CD4-positive, alpha-beta T cell treated with Interferon gamma for 1 hour (primary cell): Measurements from ENCODE around the gene FAM76A.
"Not testable (repeated sequence)": the region's sequence is repeated elsewhere in the genome, so short reads cannot be mapped to it uniquely, and the experiment has no call there.

Experiments
- DNase-seq: peaks from one replicate; pipeline ENCODE4 v3.0.0-alpha.2; 2020

Gene FAM76A

DNA sequence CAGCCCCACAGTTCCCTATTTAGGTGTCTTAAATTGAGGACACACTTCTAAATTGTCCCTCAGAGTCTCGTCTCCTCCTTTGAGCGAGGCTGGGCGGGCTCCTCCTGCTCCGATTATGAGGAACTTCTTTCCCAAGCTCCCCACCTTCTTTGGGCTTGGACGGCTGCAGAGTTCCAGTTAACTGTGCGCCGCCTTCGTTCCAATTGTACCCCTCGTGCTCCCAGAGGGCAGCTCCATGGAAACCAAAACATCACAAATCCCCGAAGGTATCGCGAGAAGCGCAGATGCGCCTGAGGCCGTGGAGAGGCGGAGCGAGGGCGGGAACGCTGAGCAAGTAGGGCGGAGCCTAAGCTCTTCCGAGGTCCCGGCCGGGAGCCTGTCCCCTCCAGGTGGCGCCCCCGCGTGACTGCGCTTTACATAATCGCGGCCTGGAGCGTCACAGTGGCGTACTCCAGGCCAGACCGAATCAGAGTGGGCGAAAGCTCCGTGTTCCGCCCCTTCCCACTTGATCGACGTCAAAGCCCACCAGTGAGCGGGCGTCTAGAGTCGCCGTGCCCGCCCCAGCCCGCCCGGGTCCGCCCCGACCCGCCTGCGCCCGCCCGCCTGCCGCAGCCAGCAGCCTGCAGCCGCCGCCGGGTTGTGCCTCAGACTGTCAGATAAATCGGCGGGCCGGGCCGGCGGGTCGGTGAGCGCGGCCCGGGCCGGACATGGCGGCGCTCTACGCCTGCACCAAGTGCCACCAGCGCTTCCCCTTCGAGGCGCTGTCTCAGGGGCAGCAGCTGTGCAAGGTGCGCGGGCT lies at the start of gene FAM76A:
TSS of gene FAM76A (plus strand) at position 588 of the 799 bp plus-strand sequence. CDS start at position 708, 120 bp downstream.
- peak; percentile 99 for DNase-seq

DNA sequence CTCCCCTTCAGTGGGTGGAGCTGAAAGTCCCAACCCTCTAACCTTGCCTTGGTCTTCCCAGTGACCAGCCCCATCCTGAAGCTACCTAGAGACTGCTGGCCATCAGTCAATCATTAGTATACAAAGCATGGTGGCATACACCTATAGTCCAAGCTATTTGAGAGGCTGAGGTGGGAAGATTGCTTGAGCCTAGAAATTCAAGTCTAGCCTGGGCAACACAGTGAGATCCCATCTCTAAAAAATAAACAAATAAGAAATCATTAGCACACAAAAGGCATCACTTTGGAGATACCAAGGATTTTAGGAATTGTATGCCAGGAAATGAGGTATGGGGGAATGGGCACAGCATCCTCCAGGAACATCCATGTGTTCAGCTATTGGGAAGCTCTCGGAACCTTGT lies 49.4 kb upstream of the FAM76A start:
- DNase-seq: no peak

DNA sequence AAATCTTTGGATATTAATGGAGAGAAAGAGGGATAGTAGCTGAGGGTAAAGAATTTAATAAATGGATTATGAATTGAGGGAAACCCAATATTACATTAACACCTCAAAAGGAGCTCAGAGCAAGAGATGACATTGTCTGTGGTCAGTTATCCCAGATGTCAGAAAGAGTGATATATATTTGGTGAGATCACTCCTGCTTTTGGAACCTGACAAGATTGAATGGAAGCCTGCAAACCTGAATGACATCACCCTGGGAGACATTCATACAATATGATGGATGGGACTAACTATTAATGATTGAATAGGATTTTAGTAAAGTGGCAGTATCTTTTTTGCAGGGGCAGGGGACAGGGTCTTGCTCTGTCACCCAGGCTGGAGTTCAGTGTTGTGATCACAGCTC lies 47.0 kb upstream of the FAM76A start:
- DNase-seq: no peak

DNA sequence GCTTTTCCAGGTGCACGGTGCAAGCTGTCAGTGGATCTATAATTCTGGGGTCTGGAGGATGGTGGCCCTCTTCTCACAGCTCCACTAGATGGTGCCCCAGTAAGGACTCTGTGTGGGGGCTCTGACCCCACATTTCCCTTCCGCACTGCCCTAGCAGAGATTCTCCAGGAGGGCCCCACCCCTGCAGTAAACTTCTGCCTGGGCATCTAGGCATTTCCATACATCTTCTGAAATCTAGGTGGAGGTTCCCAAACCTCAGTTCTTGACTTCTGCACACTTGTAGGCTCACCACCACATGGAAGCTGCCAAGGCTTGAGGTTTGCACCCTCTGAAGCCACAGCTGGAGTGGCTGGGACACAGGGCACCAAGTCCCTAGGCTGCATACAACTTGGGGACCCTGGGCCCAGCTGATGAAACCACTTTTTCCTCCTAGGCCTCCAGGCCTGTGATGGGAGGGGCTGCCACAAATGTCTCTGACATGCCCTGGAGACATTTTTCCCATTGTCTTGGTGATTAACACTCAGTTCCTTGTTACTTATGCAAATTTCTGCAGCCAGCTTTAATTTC lies 45.5 kb upstream of the FAM76A start:
- DNase-seq: not testable (repeated sequence)

DNA sequence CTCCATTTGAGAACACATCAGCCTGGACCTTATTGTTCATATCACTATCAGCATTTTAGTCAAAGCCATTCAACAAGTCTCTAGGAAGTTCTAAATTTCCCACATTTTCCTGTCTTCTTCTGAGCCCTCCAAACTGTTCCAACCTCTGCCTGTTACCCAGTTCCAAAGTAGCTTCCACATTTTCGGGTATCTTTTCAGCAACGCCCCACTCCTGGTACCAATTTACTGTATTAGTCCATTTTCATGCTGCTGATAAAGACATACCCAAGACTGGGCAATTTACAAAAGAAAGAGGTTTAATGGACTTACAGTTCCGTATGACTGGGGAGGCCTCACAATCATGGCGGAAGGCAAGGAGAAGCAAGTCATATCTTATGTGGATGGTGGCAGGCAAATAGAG lies 44.2 kb upstream of the FAM76A start:
- DNase-seq: not testable (repeated sequence)

DNA sequence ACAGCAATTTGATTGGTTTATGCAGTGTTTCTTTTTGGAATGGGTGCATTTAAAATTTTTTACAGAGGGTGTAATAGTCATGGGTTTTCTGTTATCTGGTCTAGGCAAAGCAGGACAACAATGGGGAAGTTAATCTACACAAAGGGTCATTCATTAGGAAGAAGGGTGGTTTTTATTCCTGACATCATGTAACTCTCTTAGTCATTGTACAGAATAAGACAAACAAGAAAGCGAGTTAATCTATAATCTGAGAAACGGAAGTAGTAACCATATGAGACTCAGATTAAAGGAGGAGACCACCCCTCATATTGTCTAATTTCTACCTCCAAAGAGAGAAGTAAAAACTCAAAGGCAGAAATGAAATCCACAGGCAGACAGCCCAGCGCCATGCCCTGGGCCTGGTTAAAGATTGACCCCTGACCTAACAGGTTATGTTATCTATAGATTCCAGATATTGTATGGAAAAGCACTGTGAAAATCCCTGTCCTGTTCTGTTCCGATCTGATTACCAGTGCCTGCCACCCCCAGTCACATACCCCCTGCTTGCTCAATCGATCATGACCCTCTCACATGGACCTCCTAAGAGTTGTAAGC lies 43.3 kb upstream of the FAM76A start:
- no peak for DNase-seq

DNA sequence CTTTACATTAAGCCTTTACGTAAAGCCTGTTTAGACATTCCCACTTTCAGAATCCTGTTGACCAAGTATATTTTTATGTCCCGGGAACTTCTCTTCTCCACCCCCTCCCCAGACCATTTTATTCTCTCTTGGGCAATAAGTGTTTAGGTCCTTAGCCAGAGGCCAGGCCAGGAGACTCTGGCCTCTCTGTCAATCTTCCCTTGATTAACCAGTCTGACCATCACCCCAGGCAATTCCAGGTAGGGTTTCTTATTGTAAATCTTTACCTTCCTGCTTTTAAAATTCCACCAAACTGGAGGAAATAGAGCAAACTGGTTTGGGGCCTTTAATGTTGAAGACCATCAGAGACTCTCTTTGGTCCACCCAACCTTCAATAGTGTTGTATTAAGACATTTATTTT lies 41.6 kb upstream of the FAM76A start:
- DNase-seq: no peak

DNA sequence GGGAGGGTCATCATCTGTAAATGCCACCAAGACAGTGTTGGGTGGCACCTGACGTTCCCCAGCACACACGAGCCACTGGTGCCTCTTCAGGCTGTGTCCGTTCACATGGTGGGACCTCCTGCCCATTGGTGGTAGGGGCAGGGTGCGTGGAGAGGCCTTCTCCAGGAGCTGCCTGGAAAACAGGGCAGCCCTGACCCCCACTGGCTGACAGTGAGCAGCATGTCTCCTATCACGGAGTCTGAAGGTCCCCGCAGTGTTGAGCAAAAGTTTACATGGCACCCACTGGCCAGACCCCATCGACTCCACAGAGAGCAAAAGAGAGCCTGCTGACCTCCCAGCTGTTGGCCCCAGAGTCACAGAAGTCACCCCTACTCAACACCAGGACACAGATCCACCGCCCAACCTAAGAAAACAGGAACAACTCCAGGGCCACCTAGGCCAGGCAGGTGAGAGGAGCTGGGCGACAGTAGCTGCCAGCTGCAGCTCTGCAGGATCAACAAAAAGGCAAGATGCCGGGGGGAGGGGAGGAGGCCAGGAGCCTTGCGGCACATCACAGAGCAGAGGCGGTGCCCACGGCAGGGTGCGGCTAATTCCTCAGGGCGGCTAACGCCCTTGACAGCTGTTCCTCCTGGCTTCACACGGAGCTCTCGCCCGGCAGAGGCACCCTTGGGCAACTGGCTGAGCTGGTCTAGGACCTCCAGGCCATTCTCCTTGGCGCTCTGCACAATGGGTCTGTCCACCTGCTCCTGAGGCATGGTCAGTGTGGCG lies 39.4 kb upstream of the FAM76A start:
- no peak for DNase-seq

DNA sequence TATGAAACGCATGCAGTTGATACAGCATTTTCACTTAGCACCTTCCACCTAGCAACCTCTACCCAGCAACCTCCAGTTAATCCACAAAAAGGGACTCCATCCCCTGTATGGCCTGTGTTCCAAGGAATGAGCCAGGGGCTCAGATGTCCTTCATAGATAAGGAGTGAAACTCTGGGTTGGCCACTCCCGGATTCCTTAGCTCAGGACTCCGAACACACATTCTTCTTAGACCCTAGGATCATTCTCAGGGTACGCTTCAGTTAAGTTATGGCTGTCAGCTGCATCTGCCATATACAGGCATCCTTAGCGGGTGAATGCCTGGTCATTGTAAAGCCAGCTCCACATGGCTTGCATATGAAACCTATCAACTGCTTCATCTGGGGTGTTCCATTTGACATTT lies 37.9 kb upstream of the FAM76A start:
- no peak for DNase-seq

DNA sequence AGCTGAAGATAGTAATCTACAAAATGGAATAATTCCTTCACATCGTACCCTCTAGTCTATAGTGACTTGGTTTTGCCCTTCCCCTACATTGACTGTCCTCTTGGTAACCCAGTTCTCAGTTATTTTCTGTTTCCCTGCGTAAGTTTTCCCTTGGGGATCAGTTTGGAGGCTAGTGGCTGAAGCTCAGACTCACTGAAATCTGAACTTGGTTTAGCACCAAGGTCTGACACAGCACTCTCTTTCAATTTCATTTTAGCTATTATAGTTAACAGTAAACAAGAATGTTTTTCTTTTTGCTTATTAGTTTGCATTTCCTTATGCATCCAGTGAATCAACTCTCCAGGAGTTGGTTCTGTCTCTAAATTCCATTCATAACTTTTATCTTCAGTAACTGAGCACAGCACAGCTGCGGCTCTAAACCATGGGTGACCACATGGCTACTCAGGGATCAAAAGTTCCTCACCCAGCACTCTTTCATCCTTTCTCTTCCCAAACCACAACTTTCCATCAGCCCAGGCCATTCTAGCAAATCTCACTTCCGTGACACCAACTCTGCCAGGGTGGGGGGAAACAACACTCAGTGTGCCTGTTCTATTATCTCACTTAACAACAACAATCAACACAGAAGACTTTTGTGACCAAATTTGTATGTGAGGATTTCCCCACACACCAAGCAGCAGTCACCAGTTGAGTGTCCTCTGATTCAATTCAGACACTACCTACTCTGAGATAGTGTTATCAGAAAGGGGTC lies 36.2 kb upstream of the FAM76A start:
- no peak for DNase-seq

DNA sequence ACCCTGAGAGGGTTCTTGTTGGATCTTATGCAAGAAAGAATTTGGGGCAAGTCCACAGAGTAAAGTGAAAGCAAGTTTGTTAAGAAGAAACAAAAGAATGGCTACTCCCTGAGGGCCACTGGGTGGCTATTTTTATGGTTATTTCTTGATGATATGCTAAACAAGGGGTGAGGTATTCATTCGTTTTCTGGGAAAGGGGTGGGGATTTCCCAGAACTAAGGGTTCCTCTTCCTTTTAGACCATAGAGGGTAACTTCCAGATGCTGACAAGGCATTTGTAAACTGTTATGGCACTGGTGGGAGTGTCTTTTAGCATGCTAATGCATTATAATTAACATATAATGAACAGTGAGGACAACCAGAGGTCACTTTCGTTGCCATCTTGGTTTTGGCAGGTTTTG lies 35.6 kb upstream of the FAM76A start:
- no peak for DNase-seq

DNA sequence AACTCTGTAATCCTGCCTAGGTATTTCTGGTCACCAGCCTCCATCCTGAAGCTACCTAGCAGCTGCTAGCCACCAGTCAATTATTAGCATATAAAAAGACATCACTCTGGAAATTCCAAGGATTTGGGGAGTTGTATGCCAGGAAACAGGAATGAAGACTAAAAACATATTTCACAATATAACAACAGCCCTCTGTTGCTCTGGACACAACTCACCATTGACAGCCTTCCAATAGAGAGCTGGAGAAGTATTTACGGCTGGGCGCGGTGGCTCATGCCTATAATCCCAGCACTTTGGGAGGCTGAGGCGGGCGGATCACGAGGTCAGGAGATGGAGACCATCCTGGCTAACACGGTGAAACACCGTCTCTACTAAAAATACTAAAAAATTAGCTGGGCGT lies 28.9 kb upstream of the FAM76A start:
- DNase-seq: not testable (repeated sequence)

DNA sequence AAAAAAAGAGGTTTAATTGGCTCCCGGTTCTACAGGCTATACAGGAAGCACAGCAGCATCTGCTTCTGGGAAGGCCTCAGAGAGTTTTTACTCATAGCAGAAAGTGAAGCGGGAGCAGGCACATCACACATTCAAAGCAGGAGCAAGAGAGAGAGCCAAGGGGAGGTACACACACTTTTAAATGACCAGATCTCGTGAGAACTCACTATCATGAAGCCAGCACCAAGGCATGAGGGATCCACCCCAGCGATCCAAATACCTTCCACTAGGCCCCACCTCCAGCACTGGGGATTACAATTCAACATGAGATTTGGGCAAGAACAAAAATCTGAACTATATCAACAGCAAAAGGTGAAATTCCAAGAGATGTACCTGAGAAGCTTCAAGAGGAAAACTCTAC lies 20.8 kb upstream of the FAM76A start:
- no peak for DNase-seq

DNA sequence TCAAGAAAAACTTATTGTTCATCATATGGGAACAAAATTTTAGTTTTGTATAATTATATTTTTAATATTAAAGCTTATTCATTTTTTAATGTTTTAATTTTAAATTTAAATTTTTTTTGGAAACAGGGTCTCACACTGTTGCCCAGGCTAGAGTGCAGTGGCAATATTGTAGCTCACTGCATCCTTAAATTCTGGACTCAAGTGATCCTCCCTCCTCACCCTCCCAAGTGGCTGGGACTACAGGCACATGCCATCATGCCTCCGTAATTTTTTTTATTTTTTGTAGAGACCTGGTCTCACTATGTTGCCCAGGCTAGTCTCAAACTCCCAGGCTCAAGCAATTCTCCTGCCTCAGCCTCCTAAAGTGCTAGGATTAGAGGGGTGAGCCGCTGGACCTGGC lies 20.2 kb upstream of the FAM76A start:
- no peak for DNase-seq

DNA sequence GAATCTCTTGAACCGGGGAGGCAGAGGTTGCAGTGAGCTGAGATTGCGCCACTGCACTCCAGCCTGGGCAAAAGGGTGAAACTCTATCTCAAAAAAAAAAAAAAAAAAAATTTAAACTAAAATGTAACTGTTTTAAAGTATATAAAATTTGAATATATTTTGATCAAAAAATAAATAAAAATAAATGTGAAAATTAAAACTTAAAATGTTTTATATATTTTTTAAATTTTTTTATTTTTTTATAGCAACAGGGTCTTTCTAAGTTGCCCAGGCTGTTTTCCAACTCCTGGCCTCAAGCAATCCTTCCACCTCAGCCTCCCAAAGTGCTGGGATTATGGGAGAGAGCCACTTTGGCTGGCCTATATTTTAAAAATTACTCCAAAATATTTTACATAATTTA lies 15.2 kb upstream of the FAM76A start:
- DNase-seq: no peak

DNA sequence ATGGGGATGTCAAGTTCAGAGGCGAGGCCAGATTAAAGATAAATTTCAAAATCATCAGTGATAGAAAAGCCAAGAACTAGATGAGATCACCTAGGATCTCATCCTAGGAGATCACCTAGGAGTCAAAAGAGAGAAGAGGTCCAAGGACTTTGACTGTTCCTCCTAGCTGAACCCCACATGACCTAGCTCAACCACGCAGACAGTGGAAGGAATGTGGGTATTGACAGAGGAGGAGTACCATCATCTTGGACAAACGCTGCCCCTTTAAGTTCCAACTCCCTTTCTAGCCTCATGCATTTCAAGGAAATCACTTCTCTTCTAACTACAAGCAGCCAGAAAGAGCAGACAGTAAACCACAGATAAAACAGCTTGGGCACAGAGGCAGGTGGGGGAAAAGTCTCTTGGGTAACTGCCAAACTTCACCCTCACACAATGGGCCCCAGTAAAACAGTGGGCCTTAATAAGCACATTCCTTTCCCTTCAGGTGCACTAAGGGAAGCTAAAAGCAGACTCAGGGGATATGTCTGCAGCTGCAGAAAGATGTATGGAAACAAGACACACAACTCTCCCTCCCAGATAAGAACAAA lies 12.5 kb upstream of the FAM76A start:
- no peak for DNase-seq

DNA sequence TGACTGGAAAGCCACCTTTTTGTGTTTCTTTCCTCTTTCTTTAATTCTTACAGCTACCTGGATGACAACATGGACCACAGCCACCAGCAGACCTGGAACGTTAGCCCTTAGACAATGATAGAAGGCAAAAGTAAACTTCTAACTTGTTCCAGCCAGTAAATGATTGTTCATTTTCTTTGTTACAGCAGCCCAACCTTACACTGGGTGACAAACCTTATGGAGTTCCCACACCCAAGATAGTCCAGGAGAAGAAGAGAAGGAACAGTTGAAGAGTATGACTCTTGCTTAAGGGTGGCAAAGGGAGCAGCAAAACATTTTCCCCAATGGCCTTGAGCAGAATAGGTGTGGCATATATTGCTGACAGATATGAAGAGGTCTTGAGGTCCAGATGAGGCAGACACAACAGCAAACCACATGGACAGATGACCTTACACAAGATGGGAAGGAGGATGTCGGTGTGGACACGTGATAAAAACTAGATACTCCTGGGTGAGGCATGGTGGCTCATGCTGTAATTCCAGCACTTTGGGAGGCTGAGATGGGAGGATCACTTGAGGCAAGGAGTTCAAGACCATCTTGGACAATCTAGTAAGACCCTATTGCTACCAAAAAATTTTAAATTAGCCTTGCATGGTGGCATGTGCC lies 11.8 kb upstream of the FAM76A start:
- no peak for DNase-seq

DNA sequence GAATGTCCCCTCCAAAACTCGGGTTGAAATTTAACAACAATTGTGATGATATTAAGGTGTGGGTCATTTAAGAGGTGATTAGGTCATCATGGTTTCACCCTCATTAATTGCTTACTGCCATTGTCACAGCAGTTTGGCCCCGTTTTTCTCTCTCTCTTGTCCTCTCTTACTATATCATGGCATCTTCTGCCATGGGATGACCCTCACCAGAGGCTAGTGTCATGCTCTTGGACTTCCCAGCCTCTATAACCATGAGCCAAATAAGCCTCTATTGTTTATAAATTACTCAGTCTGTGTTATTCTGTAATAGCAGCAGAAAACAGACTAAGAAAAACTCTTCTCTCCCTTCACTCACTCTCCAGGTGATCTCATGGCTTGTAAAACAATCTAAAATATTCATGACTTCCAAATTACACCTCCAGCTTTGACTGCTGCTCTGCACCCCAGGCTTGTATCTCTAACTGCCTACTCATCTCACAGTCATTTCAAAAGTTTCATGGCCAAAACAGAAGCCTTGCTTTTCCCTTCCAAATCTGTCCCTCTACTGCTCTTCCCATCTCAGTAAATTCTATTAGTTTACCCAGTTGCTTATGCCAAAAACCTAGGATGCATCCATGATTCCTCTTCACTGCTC lies 9.4 kb upstream of the FAM76A start:
- DNase-seq: no peak

DNA sequence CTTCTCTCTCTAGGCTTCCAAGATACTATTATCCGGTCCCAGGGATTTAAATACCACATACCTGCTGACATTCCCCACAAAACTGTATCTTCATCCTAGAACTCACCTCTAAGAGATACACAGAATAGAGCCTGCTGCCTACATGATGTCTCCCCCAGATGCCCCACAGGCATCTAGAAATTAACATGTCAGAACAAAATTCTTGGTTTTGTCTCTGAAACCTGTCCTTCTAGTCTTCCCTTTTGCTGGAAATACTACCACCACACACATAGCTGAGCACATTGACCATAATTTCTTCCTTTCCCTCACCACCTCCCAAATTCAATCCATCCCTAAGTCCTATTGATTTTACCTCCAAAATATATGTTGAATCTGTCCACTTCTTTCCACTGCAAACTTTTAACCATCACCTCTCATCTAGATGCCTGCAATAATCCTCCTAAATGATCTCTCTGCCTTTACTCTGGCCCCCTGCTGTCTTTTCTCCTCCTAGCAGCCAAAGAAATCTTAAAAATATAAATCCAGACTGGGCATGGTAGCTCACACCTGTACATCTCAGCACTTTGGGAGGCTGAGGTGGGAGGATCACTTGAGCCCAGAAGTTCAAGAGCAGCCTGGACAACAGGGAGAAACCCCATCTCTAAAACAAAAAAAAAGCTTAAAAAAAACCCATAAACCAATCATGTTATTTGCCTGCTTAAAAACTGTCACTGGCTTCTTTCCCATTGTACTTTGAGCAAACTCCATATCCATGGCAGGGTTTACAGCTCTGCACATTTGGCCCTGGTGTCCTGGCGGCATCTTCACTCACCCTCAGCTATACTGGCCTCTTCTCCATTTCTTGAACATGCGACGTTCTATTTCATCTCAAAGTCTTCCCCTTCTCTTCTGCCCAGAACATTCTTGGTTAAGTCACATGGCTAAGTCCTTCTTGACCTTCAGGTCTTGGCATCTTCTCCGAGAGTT lies 6.2 kb upstream of the FAM76A start:
- DNase-seq: no peak

DNA sequence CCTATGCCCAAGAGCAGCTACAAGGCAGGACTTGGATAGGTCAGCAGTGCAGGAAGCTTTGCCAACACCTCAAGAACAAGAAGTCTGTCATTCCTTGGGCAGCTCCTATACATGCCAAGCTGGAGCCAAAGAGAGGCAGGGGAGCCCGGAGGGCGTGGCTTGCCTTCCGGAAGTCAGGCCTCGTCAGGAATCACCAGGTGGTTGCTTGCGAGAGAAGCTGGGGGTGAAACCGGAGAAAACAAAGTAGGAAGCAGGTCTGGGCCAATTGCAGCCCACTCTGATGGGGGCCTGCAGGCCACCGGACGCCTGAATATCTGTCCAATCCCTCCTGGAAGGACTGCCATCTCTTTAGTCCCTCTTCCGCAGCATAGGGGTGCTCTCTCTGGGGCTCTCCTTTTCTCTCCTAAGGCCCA lies 794 bp upstream of the FAM76A start:
- DNase-seq: no peak
